Karpas-422 (cell line): ENCODE measurements around the gene PDIA3. TPM values are rescaled to one million over a fixed set of nuclear protein-coding genes. Genes with fewer than 3 reads are reported as not detected.
A peak's percentile ranks its signal among the peaks of the same experiment; 100 is the strongest.
"Not testable (repeated sequence)": the region's sequence is repeated elsewhere in the genome, so short reads cannot be mapped to it uniquely, and the experiment has no call there.

ENCODE experiments used
- DNase-seq: peaks from one replicate; pipeline ENCODE4 v3.0.0-alpha.2; 2015
- H2AFZ ChIP-seq: fragments of 200-600 bp; sonication (generic); 2 replicates; pipeline ENCODE4 v1.6.1; 2014; ENCODE audit warnings: antibody characterized with exemption, low read length, mixed read lengths
- H3K27ac ChIP-seq: fragments of 200-600 bp; sonication (generic); 2 replicates; pipeline ENCODE4 v1.5.1; 2014; ENCODE audit warnings: mild to moderate bottlenecking, low read length, moderate library complexity
- H3K27me3 ChIP-seq: fragments of 200-600 bp; sonication (generic); 2 replicates; pipeline ENCODE4 v1.6.1; 2014; ENCODE audit warnings: low read length, mixed read lengths
- H3K36me3 ChIP-seq: fragments of 200-600 bp; sonication (generic); 2 replicates; pipeline ENCODE4 v1.6.1; 2014; ENCODE audit warnings: low read length, mixed read lengths; ENCODE audit not compliant: insufficient read depth
- H3K4me1 ChIP-seq: fragments of 200-600 bp; sonication (generic); 2 replicates; pipeline ENCODE4 v1.6.1; 2014; ENCODE audit warnings: mild to moderate bottlenecking, low read length, mixed read lengths
- H3K4me2 ChIP-seq: fragments of 200-600 bp; sonication (generic); 2 replicates; pipeline ENCODE4 v1.6.1; 2014; ENCODE audit warnings: low read length, low read depth, mild to moderate bottlenecking; ENCODE audit not compliant: poor library complexity, severe bottlenecking
- H3K4me3 ChIP-seq: fragments of 200-600 bp; sonication (generic); 2 replicates; pipeline ENCODE4 v1.5.1; 2014; ENCODE audit warnings: mild to moderate bottlenecking, antibody characterized with exemption, low read length, mixed read lengths
- H3K79me2 ChIP-seq: fragments of 200-600 bp; sonication (generic); 2 replicates; pipeline ENCODE4 v1.6.1; 2014; ENCODE audit warnings: mild to moderate bottlenecking, low read length, mixed read lengths
- H3K9ac ChIP-seq: fragments of 200-600 bp; sonication (generic); 2 replicates; pipeline ENCODE4 v1.6.0; 2014; ENCODE audit warnings: low read length
- H3K9me2 ChIP-seq: fragments of 200-600 bp; sonication (generic), shearing (Covaris generic); replicated peaks from 2 replicates; pipeline ENCODE4 v1.6.0; 2014; ENCODE audit warnings: mild to moderate bottlenecking, low read length, moderate library complexity; ENCODE audit not compliant: insufficient read depth
- H3K9me3 ChIP-seq: fragments of 300-700, 200-600 bp; sonication (generic); 2 replicates; pipeline ENCODE4 v1.6.1; 2014; ENCODE audit warnings: low read length, mixed read lengths
- H4K20me1 ChIP-seq: fragments of 200-600 bp; sonication (generic); 2 replicates; pipeline ENCODE4 v1.6.1; 2014; ENCODE audit warnings: mild to moderate bottlenecking, antibody characterized with exemption, low read length, low read depth; ENCODE audit not compliant: insufficient read depth
- total RNA-seq: library from RNA; depleted of rRNA; stranded (reverse); fragments of >200 nt; shearing (Covaris generic); gene quantifications from 2 replicates; pipeline ENCODE4 v1.2.3, GENCODE V29; 2014; ENCODE audit warnings: low replicate concordance; rRNA removed

PDIA3 gene
- 160 and 198 TPM in 2 replicates for total RNA-seq

DNA sequence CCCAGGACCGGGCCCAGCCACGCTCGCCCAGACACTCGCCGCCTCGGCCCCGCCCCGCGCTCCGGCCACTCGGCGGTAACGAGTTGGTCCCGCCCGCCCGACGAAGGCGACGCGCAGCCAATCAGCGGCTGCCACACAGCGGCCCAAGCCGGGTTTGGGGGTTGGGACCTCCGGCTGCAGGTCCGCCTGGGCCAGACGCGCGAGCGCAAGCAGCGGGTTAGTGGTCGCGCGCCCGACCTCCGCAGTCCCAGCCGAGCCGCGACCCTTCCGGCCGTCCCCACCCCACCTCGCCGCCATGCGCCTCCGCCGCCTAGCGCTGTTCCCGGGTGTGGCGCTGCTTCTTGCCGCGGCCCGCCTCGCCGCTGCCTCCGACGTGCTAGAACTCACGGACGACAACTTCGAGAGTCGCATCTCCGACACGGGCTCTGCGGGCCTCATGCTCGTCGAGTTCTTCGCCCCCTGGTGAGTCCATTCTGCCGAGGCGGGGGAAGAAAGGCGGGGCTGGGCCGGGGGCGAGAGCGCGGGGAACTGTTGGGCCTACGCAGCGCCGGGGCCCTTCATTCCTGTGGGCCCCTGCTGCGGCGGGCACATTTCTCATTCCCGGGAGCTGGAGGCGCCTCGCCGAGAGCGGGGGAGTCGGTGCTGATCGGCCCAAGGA, at the start of gene PDIA3:
PDIA3 (plus strand) TSS at position 194 of the 658 bp plus-strand sequence; CDS start at position 296, 102 bp downstream.
- H2AFZ ChIP-seq, H3K9me3 ChIP-seq, H3K9me2 ChIP-seq, H3K27me3 ChIP-seq, H3K36me3 ChIP-seq: not testable (repeated sequence)
- H3K4me2 ChIP-seq: peak within 1 kb of the TSS; percentile 98
- peak within 1 kb of the TSS; percentile 92 for H3K27ac ChIP-seq
- peaks cover 36% of the 10 kb centered on the region for H4K20me1 ChIP-seq
- peak; percentile 97 for DNase-seq
- peak within 1 kb of the TSS; percentile 99 for H3K9ac ChIP-seq
- H3K4me3 ChIP-seq: peak within 1 kb of the TSS; percentile 83
- peaks cover 54% of the 10 kb centered on the region for H3K79me2 ChIP-seq
- peaks cover 66% of the 10 kb centered on the region for H3K4me1 ChIP-seq

DNA sequence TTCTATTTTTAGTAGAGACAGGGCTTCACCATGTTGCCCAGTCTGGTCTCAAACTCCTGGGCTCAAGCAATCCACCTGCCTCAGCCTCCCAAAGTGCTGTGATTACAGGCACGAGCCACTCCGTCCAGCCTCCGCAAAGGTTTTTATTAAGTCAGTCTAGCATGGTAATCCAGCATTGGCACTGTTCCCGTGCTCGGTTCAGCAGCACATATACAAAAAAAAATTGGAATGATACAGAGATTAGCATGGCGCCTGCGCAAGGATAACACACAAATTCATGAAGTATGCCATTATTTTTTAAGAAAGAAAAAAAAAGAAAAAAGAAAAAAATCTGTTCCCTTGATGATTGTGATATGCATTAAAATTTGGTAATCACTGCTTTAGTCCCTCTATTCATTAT, 44.1 kb upstream of the PDIA3 start:
- Histone ChIP-seq H3K4me3 (no peak overlapping the region), H3K9me3 (no peaks in the 10 kb centered on the region), H4K20me1 (no peaks in the 10 kb centered on the region), H3K4me2 (no peak overlapping the region), H3K79me2 (no peaks in the 10 kb centered on the region), H3K27me3 (no peaks in the 10 kb centered on the region), H3K27ac (no peak overlapping the region), H2AFZ (no peak overlapping the region), H3K4me1 (no peaks in the 10 kb centered on the region), H3K9me2 (no peaks in the 10 kb centered on the region), H3K9ac (no peak overlapping the region), H3K36me3 (no peaks in the 10 kb centered on the region)
- no peak for DNase-seq

DNA sequence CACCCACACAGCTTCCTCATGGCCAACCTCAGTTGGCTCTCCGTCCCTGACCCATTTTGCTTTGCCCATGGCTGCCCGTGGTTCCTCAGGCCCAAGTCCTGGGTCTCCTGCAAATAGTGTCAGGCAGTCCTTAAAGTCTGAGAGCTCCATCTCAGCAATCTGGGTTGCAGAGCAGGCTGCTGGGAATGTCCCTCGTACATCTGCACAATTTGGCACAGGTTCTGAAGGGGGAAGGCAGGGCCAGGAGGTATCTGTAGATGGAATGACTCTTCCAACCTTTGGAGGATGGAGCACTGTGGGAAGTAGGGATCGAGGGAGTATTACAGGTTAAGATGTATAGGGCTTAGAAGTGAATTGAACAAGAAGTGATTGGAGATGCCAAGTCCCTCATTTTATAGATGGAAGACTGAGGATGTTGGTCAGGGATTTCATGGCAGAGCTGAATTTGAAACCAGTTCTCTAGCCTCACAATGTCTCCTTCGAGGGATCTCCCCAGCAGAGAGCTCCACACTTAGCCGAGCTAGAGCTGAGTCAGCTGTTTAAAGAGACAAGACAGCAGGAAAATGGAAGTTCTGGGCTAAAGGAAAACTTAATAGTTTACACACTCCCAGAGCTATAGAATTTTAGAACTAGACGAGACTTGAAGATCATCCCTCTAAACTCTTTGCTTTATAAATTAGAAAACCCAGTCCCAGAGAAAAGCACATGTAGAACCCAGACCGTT, 43.4 kb upstream of the PDIA3 start:
- no peaks in the 10 kb centered on the region for H3K9me2 ChIP-seq
- peak; percentile 39 for DNase-seq

DNA sequence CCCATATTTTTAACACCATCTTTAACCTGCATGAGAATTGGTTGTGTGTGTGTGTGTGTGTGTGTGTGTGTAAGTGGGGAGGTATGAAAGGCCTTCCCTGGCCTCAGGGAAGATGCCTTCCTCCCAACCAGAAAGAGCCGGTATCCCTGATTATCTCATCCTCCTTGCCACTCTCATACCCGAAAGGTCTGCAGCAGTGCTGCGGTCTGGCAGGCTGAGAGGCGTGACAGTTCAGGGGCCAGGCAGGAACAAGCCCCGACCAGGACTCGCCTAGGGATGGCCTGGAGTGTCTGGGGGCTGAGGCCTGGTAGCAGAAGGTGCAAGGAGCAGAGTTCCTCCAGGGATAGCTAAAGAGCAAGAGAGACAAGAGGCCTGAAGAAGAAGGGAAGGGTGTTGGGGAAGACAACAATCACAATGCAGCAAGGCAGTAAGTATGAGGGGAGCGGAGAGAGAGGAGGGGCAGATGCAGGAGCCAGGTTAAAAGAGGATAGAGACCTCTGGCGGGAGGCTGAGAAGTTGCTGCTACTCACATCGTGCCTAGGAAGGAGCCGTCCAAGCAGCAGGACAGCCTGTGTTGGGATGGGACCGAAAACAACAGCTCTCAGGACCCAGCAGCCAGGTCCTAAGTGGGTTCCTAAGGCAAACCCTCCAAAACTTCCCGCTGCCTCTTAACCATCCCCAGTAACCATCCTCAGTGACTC, 35.7 kb upstream of the PDIA3 start:
- DNase-seq, H3K27ac ChIP-seq, H3K36me3 ChIP-seq, H4K20me1 ChIP-seq, H3K27me3 ChIP-seq, H3K79me2 ChIP-seq, H3K9ac ChIP-seq, H3K4me2 ChIP-seq, H3K9me3 ChIP-seq, H3K9me2 ChIP-seq, H2AFZ ChIP-seq, H3K4me1 ChIP-seq, H3K4me3 ChIP-seq: not testable (repeated sequence)

More for the DNA sequence above, 43.4 kb upstream of the PDIA3 start:
- no peak overlapping the region for H3K27ac ChIP-seq
- H3K4me3 ChIP-seq: no peak overlapping the region
- H3K79me2 ChIP-seq: no peaks in the 10 kb centered on the region
- no peaks in the 10 kb centered on the region for H3K4me1 ChIP-seq
- no peaks in the 10 kb centered on the region for H3K36me3 ChIP-seq
- H3K9me3 ChIP-seq: no peaks in the 10 kb centered on the region
- no peaks in the 10 kb centered on the region for H4K20me1 ChIP-seq
- H2AFZ ChIP-seq: no peak overlapping the region
- no peaks in the 10 kb centered on the region for H3K27me3 ChIP-seq
- H3K4me2 ChIP-seq: no peak overlapping the region
- no peak overlapping the region for H3K9ac ChIP-seq

DNA sequence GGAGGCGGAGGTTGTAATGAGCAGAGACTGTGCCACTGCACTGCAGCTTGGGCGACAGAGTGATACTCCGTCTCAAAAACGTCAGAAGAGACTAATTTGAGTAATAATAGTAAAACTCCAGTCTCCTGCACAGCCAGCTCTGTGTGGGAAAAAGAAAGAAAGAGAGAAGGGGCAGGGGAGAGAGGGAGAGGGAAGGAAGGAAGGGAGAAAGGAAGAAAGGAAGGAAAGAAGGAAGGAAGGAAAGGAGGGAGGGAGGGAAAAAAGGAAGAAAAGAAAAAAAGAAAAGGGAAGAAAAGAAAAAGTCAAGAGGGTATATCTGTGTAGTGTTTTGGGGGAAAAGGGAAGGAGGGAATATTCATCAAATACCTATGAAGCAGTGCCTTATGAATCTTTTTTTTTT, 23.1 kb upstream of the PDIA3 start:
- H3K36me3 ChIP-seq: no peaks in the 10 kb centered on the region
- no peak overlapping the region for H2AFZ ChIP-seq
- H3K4me2 ChIP-seq: no peak overlapping the region
- peak; percentile 19 for DNase-seq
- no peaks in the 10 kb centered on the region for H3K4me1 ChIP-seq
- no peaks in the 10 kb centered on the region for H3K79me2 ChIP-seq
- H3K9me2 ChIP-seq: no peaks in the 10 kb centered on the region
- H4K20me1 ChIP-seq: no peaks in the 10 kb centered on the region
- H3K9ac ChIP-seq: no peak overlapping the region
- no peak overlapping the region for H3K4me3 ChIP-seq
- no peaks in the 10 kb centered on the region for H3K9me3 ChIP-seq
- H3K27ac ChIP-seq: no peak overlapping the region
- H3K27me3 ChIP-seq: no peaks in the 10 kb centered on the region

DNA sequence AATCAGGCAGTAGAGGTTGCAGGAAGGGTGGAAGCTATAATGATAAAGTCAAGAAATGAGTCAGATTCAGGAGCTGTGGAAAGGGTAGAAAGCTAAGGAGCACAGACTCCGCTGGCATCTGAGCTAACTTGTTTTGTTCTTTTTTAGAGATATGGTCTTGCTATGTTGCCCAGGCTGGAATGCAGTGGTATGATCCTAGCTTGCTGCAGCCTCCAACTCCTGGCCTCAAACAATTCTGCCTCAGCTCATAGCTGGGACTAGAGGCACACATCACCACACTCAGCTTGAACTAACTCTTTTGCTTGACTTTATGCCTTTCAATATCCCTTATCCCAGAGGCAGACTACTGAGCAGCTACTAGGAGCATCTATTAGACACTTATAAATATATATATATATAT, 19.9 kb upstream of the PDIA3 start:
- not testable (repeated sequence) for H3K9ac ChIP-seq, H3K79me2 ChIP-seq, H3K4me1 ChIP-seq, H3K4me3 ChIP-seq, H3K27ac ChIP-seq, H3K36me3 ChIP-seq, H3K9me3 ChIP-seq, H3K4me2 ChIP-seq, H3K27me3 ChIP-seq, H2AFZ ChIP-seq, H4K20me1 ChIP-seq, H3K9me2 ChIP-seq
- peak; percentile 29 for DNase-seq

DNA sequence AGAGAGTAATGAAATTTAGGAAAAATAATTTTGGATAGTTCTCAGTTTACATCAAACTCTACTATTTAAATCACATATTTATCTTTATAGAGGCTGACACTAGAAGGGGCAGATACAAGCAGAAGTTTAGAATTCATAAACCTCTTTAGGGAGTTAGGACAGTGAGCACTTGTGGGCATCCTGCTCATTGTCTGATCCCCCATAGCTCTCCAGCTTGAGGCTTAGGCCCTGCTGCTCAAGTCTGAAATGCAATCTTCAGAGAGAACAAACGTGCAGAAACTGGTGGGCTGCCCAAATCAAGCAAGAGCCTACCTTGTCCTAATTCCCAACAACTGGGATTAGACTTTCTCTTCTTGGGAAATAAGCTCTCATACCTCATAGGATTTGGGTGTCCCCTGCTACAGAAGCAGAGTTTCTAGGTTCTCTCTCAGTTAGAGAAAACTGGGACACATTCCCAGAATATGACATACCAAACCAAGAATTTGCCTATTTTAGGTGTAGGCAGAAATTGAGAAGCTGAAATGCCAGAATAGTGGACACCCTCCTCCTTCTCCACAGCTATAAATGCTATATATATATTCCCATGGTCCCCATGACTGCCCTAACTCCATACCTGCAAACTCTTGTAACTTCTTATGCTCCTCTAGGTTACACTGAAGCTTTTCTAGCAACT, 18.0 kb upstream of the PDIA3 start:
- not testable (repeated sequence) for H3K9ac ChIP-seq, H3K79me2 ChIP-seq, H2AFZ ChIP-seq, H3K36me3 ChIP-seq, H3K4me2 ChIP-seq, H3K9me2 ChIP-seq, H3K4me1 ChIP-seq, H3K27ac ChIP-seq, H3K9me3 ChIP-seq, H3K27me3 ChIP-seq, H4K20me1 ChIP-seq, H3K4me3 ChIP-seq
- peak; percentile 33 for DNase-seq

DNA sequence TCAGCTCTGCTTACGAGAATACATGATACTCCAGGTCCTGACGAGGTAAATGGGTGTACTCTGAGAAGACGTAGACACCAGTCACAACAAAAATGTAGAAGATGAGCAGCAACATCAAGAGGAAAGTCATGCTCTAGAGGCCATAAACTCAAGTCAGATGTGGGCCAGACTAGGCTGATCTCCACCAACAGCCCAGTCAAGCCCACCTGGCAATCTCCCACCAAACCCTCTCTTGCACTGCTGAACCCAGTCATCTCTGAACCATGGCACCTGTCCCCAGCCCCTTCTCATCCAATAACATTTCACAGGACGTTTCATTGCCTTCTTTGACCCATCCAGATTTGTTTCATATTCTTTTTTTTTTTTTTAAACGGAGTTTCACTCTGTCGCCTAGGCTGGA, 10.8 kb upstream of the PDIA3 start:
- Histone ChIP-seq H2AFZ (no peak overlapping the region), H3K36me3 (no peaks in the 10 kb centered on the region), H3K9me2 (no peaks in the 10 kb centered on the region), H3K27me3 (no peaks in the 10 kb centered on the region), H3K9me3 (no peaks in the 10 kb centered on the region), H4K20me1 (no peaks in the 10 kb centered on the region), H3K27ac (no peak overlapping the region), H3K4me1 (peaks cover 7% of the 10 kb centered on the region), H3K9ac (no peak overlapping the region), H3K79me2 (no peaks in the 10 kb centered on the region), H3K4me2 (peak overlapping the region; percentile 26), H3K4me3 (no peak overlapping the region)
- DNase-seq: peak; percentile 21
